ENCODE results near the gene NEK3.

DNA sequence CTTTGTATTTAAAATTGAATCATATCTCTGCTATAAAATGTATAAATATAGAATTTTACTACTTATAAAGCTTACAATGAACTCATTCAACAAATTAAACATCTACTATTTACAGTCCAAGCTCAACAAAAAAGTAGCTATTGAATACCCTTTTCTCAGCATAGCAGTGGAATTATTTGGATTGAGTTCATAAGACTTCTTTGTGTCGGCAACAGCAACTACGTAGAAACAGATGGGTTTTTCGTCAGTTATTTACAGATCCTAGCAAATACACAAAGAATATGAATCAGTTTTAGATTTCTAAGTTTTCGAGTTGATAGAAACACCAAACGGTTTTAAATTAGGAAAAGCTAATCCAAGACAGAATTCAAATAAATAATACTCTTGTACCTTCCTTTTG lies 10.4 kb upstream of the NEK3 start:
- TF ChIP-seq CTCF (IDR thresholded peaks at IDR 0.05), result no peak
- no peak for TF ChIP-seq POLR2A (IDR thresholded peaks at IDR 0.05)
- TF ChIP-seq POLR2AphosphoS5 (IDR thresholded peaks at IDR 0.05), result no peak
- no peak for TF ChIP-seq EP300 (IDR thresholded peaks at IDR 0.05)
